SU-DHL-6 (cell line): ENCODE data around the gene FYB1.

ENCODE experiments used
- EZH2phosphoT487 ChIP-seq: fragments of 200-600 bp; sonication (generic), shearing (Covaris generic); conservative IDR thresholded peaks from 2 replicates; pipeline ENCODE4 v1.6.1; 2018; ENCODE audit warnings: mild to moderate bottlenecking, antibody characterized with exemption, low read length, moderate library complexity, mixed read lengths
- TF ChIP-seq, protein P1 (sequence below): fragments of 200-600 bp; sonication (generic); IDR thresholded peaks from one replicate; pipeline ENCODE4 v1.5.1; 2017; ENCODE audit warnings: antibody characterized with exemption, mild to moderate bottlenecking, low read length, moderate library complexity; ENCODE audit not compliant: insufficient read depth, poor library complexity, severe bottlenecking

DNA sequence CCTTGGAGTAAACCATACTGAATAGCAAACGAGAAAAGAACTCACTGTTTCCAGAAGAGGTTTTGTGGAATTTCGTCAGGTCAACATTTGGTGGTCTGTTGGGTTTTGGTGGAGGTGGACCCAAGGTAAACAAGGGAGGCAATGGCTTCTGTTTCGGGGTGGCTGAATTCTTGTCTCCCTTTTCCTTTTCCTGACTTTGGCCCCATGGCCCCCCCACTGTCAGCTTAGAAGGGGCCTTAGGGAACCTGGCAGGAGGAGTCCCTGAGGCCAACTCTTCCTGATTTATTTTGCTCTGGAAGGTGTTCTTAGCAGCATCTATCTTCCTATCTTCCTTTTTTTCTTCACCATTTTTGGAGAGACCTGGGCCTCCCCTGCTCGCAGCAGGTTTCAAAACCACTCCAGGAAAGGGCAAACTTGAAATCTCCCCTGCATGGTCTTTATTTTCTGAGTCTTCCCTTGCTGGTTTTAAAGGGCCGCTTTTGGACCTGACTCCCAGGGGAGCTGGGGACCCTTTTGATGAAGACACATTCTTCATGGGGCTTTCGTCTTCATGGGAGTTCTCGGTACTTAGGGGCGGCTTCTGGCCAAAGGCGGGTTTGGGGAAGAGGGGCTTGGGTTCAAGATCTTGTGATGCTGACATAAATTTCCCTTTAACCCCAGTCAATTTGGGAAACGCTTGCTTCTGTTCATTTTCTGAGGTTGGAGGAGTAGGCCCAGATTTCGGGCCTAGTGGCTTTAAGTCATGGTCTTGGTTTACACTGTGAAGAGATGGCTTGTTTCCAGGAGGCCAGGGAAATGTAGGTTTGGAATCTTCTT, 17.4 kb downstream of the FYB1 start:
- TF ChIP-seq, protein P1, sequence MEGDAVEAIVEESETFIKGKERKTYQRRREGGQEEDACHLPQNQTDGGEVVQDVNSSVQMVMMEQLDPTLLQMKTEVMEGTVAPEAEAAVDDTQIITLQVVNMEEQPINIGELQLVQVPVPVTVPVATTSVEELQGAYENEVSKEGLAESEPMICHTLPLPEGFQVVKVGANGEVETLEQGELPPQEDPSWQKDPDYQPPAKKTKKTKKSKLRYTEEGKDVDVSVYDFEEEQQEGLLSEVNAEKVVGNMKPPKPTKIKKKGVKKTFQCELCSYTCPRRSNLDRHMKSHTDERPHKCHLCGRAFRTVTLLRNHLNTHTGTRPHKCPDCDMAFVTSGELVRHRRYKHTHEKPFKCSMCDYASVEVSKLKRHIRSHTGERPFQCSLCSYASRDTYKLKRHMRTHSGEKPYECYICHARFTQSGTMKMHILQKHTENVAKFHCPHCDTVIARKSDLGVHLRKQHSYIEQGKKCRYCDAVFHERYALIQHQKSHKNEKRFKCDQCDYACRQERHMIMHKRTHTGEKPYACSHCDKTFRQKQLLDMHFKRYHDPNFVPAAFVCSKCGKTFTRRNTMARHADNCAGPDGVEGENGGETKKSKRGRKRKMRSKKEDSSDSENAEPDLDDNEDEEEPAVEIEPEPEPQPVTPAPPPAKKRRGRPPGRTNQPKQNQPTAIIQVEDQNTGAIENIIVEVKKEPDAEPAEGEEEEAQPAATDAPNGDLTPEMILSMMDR: no peak
- no peak for TF ChIP-seq EZH2phosphoT487
